Measurements from ENCODE around the gene GRM7.

The GRM7 gene

GRCh38 chr3:7737263-7737662, 876.3 kb downstream of the GRM7 start (continued):
- TF ChIP-seq ZNF692 (tag by site-specific recombination; IDR thresholded peaks at IDR 0.05) (no peak), ZSCAN18 (tag by site-specific recombination; IDR thresholded peaks at IDR 0.05) (no peak), ZNF560 (tag by site-specific recombination; IDR thresholded peaks at IDR 0.05; ENCODE audit: borderline replicate concordance) (no peak), ZBTB11 (tag by site-specific recombination; conservative IDR thresholded peaks at IDR 0.05; ENCODE audit: low read depth) (no peak), ZFP69B (tag by site-specific recombination; IDR thresholded peaks at IDR 0.05) (no peak), ATF2 (tag by site-specific recombination; IDR thresholded peaks at IDR 0.05; ENCODE audit: low read depth) (no peak), TRIM28 (IDR thresholded peaks at IDR 0.05; ENCODE audit: borderline replicate concordance, low read length) (no peak), ZNF654 (tag by site-specific recombination; IDR thresholded peaks at IDR 0.05; ENCODE audit: low read depth) (no peak), SP7 (tag by site-specific recombination; IDR thresholded peaks at IDR 0.05) (no peak)

GRCh38 chr3:7739754-7740153, 878.8 kb downstream of the GRM7 start:
- no peaks in the 10 kb centered on the region for H3K36me3 ChIP-seq (ENCODE audit: control insufficient read depth in 2 of 2, insufficient read depth in 1 of 2, low read length in 2 of 2)
- ChIA-PET POLR2A (no interaction called here), CTCF (no interaction called here)
- no peaks in the 10 kb centered on the region for H3K9me3 ChIP-seq (ENCODE audit: control insufficient read depth, insufficient read depth, low read depth, low read length)
- no peak overlapping the region for H3K4me3 ChIP-seq (ENCODE audit: low read depth, low read length)
- no peaks in the 10 kb centered on the region for H3K4me1 ChIP-seq (ENCODE audit: control insufficient read depth, insufficient read depth, low read length)
- no peak for TF ChIP-seq EGR2 (tag by site-specific recombination; IDR thresholded peaks at IDR 0.05; ENCODE audit: low read depth)
- no peak for TF ChIP-seq ZNF623 (tag by site-specific recombination; IDR thresholded peaks at IDR 0.05)
- H3K27ac ChIP-seq (ENCODE audit: extremely low read depth, low read depth, low read length) = no peak overlapping the region

GRCh38 chr3:7740458-7740857, 879.5 kb downstream of the GRM7 start:
- H3K36me3 ChIP-seq (ENCODE audit: control insufficient read depth in 2 of 2, insufficient read depth in 1 of 2, low read length in 2 of 2) = no peaks in the 10 kb centered on the region
- no peak overlapping the region for H3K27ac ChIP-seq (ENCODE audit: extremely low read depth, low read depth, low read length)
- no peaks in the 10 kb centered on the region for H3K9me3 ChIP-seq (ENCODE audit: control insufficient read depth, insufficient read depth, low read depth, low read length)
- no peaks in the 10 kb centered on the region for H3K4me1 ChIP-seq (ENCODE audit: control insufficient read depth, insufficient read depth, low read length)
- CTCF ChIA-PET = no interaction called here
- POLR2A ChIA-PET = no interaction called here
- H3K4me3 ChIP-seq (ENCODE audit: low read depth, low read length) = no peak overlapping the region
- no peak for TF ChIP-seq ZNF132 (tag by site-specific recombination; IDR thresholded peaks at IDR 0.05; ENCODE audit: borderline replicate concordance)
- no peak for TF ChIP-seq ZFHX2 (tag by site-specific recombination; conservative IDR thresholded peaks at IDR 0.05)
- no peak for TF ChIP-seq ZNF354C (tag by site-specific recombination; IDR thresholded peaks at IDR 0.05; ENCODE audit: borderline replicate concordance, low read depth)
- TF ChIP-seq ZNF311 (tag by site-specific recombination; IDR thresholded peaks at IDR 0.05; ENCODE audit: borderline replicate concordance) = no peak
- no peak for TF ChIP-seq ZNF280C (tag by site-specific recombination; IDR thresholded peaks at IDR 0.05)
- TF ChIP-seq ZNF280D (tag by site-specific recombination; IDR thresholded peaks at IDR 0.05) = no peak
- TF ChIP-seq ZNF600 (tag by site-specific recombination; IDR thresholded peaks at IDR 0.05) = no peak
- TF ChIP-seq ZNF426 (tag by site-specific recombination; IDR thresholded peaks at IDR 0.05) = no peak
